Activated CD4-positive, alpha-beta T cell treated with anti-CD3 and anti-CD28 coated beads for 1 hour (primary cell): Measurements from ENCODE around the gene CCNB1IP1.
A peak's percentile ranks its signal among the peaks of the same experiment; 100 is the strongest.
"Not testable (repeated sequence)": the region's sequence is repeated elsewhere in the genome, so short reads cannot be mapped to it uniquely, and the experiment has no call there.

Experiments
- DNase-seq: peaks from one replicate; pipeline ENCODE4 v3.0.0-alpha.2; 2020

Gene CCNB1IP1

GRCh38 chr14:20331053-20331613 is 1.9 kb downstream of the CCNB1IP1 start:
- no peak for DNase-seq

GRCh38 chr14:20329355-20329754 is 3.7 kb downstream of the CCNB1IP1 start:
- no peak for DNase-seq

- DNase-seq = no peak
Measured at GRCh38 chr14:20328705-20329104, 4.4 kb downstream of the CCNB1IP1 start.

- no peak for DNase-seq
Measured at GRCh38 chr14:20327005-20327869, 5.8 kb downstream of the CCNB1IP1 start.

GRCh38 chr14:20317720-20318119 is 15.4 kb downstream of the CCNB1IP1 start:
- DNase-seq = no peak

GRCh38 chr14:20314026-20314425 is 19.1 kb downstream of the CCNB1IP1 start:
- DNase-seq = no peak

GRCh38 chr14:20306079-20306423 is 27.0 kb downstream of the CCNB1IP1 start:
- DNase-seq = no peak

GRCh38 chr14:20305265-20306078 is 27.6 kb downstream of the CCNB1IP1 start, which contains the start of gene TTC5:
TSS of gene TTC5 (minus strand) at chr14:20305951. CDS start at chr14:20305937, 14 bp downstream.
- DNase-seq = peak; percentile 86

- DNase-seq = no peak
Measured at GRCh38 chr14:20302042-20302755, 30.9 kb downstream of the CCNB1IP1 start.

- no peak for DNase-seq
Measured at GRCh38 chr14:20295067-20295466, 38.0 kb downstream of the CCNB1IP1 start.

GRCh38 chr14:20294636-20295035 is 38.4 kb downstream of the CCNB1IP1 start:
- no peak for DNase-seq

GRCh38 chr14:20281998-20282397 is 51.1 kb downstream of the CCNB1IP1 start:
- not testable (repeated sequence) for DNase-seq

- not testable (repeated sequence) for DNase-seq
Measured at GRCh38 chr14:20280265-20280664, 52.8 kb downstream of the CCNB1IP1 start.

GRCh38 chr14:20278414-20278813 is 54.7 kb downstream of the CCNB1IP1 start:
- no peak for DNase-seq

- DNase-seq = no peak
Measured at GRCh38 chr14:20277409-20277808, 55.7 kb downstream of the CCNB1IP1 start.

GRCh38 chr14:20274062-20274461 is 59.0 kb downstream of the CCNB1IP1 start:
- no peak for DNase-seq

- not testable (repeated sequence) for DNase-seq
Measured at GRCh38 chr14:20264361-20264760, 68.7 kb downstream of the CCNB1IP1 start.

- no peak for DNase-seq
Measured at GRCh38 chr14:20262642-20263128, 70.4 kb downstream of the CCNB1IP1 start.
